Bronchial epithelial cell (primary cell): ENCODE measurements around the gene FANCD2OS. TPM values are rescaled to one million over a fixed set of nuclear protein-coding genes. Genes with fewer than 3 reads are reported as not detected.

Experiments
- DNase-seq: peaks from one replicate; pipeline ENCODE4 v3.0.0-alpha.2; 2010; ENCODE audit warnings: low read depth
- FAIRE-seq: peaks from 2 replicates; lab custom pipeline; 2011; peaks lifted over from hg19 to GRCh38; lab: Jason Lieb, UNC
- H3K27me3 ChIP-seq: 2 replicates; pipeline ENCODE4 v1.5.1; 2011; ENCODE audit warnings: low read length; ENCODE audit not compliant: control insufficient read depth, insufficient read depth
- H3K36me3 ChIP-seq: 2 replicates; pipeline ENCODE4 v1.5.1; 2011; ENCODE audit warnings: low read length; ENCODE audit not compliant: control insufficient read depth, insufficient read depth
- H3K4me3 ChIP-seq: 2 replicates; pipeline ENCODE4 v1.5.1; 2011; ENCODE audit warnings: mild to moderate bottlenecking, low read depth, low read length, control low read depth
- CTCF ChIP-seq: IDR thresholded peaks from 2 replicates; pipeline ENCODE4 v1.5.1; 2011; ENCODE audit warnings: mild to moderate bottlenecking, moderate library complexity, low read length, control low read depth, inconsistent platforms; ENCODE audit not compliant: insufficient read depth, severe bottlenecking
- total RNA-seq: library from RNA; depleted of rRNA; stranded (reverse); fragments of >200 nt; gene quantifications from 2 replicates; pipeline ENCODE4 v1.2.1, GENCODE V29; 2014

FANCD2OS gene
- total RNA-seq, 1 donor from 2014 or later = not detected

GRCh38 chr3:10150987-10151386 is 42.9 kb upstream of the FANCD2OS start:
- TF ChIP-seq CTCF = no peak
- FAIRE-seq = no peak
- no peak for DNase-seq
- H3K36me3 ChIP-seq = peaks cover 11% of the 10 kb centered on the region
- H3K27me3 ChIP-seq = no peaks in the 10 kb centered on the region
- H3K4me3 ChIP-seq = no peak overlapping the region

GRCh38 chr3:10149226-10149625 is 41.2 kb upstream of the FANCD2OS start:
- H3K36me3 ChIP-seq = peaks cover 11% of the 10 kb centered on the region
- no peak for FAIRE-seq
- no peaks in the 10 kb centered on the region for H3K27me3 ChIP-seq
- no peak for TF ChIP-seq CTCF
- no peak for DNase-seq
- no peak overlapping the region for H3K4me3 ChIP-seq

GRCh38 chr3:10145685-10146084 is 37.6 kb upstream of the FANCD2OS start:
- no peaks in the 10 kb centered on the region for H3K27me3 ChIP-seq
- FAIRE-seq (no peak), DNase-seq (no peak)
- TF ChIP-seq CTCF = no peak
- no peak overlapping the region for H3K4me3 ChIP-seq
- peaks cover 11% of the 10 kb centered on the region for H3K36me3 ChIP-seq

- DNase-seq (no peak), FAIRE-seq (no peak)
- Histone ChIP-seq H3K36me3 (peaks cover 1% of the 10 kb centered on the region), H3K4me3 (peak overlapping the region; percentile 82), H3K27me3 (no peaks in the 10 kb centered on the region)
- TF ChIP-seq CTCF = no peak
Measured at GRCh38 chr3:10142707-10143560, 34.9 kb upstream of the FANCD2OS start.

GRCh38 chr3:10140996-10141546 is 33.0 kb upstream of the FANCD2OS start:
- DNase-seq (no peak), FAIRE-seq (no peak)
- TF ChIP-seq CTCF = no peak
- Histone ChIP-seq H3K27me3 (no peaks in the 10 kb centered on the region), H3K4me3 (no peak overlapping the region), H3K36me3 (no peaks in the 10 kb centered on the region)
